ENCODE measurements around the gene INF2. TPM values are rescaled to one million over a fixed set of nuclear protein-coding genes. Genes with fewer than 3 reads are reported as not detected.
A peak's percentile ranks its signal among the peaks of the same experiment; 100 is the strongest.
"Not testable (repeated sequence)": the region's sequence is repeated elsewhere in the genome, so short reads cannot be mapped to it uniquely, and the experiment has no call there.

INF2 gene
- total RNA-seq, 1 donor from 2014 or later, result 86.6 TPM

DNA sequence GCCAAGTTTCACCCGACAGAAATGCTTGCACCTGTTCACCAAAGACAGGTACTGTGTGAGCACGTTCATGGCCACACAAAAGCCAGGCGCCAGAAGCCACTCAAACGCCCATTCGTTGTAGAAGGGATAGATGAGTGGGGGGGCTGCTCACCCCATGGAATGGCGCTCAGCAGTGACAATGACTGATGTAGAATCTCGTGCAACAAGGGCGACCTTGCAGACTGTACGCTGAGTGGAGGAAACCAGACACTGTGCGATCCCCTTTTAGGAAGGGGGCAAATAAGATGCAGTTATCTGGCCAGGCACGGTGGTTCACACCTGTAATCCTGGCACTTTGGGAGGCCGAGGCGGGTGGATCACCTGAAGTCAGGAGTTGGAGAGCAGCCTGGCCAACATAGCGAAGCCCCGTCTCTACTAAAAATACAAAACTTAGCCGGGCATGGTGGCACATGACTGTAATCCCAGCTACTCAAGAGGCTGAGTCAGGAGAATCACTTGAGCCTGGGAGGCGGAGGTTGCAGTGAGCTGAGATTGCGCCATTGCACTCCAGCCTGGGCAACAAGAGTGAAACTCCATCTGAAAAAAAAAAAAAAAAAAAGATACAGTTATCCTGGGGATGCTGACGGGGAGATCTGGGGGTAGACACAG is 18.0 kb upstream of the INF2 start:
- Mint-ChIP-seq H3K4me1 (ENCODE audit: low read depth) (peaks cover 17% of the 10 kb centered on the region), H3K27me3 (ENCODE audit: insufficient read depth) (peaks cover 22% of the 10 kb centered on the region)
- H3K4me3 Mint-ChIP-seq; H3K27ac Mint-ChIP-seq; H3K9me3 Mint-ChIP-seq; DNase-seq (ENCODE audit: low spot score); H3K36me3 Mint-ChIP-seq (ENCODE audit: low read depth); intact Hi-C loops (cut with micrococcal nuclease): not testable (repeated sequence)

DNA sequence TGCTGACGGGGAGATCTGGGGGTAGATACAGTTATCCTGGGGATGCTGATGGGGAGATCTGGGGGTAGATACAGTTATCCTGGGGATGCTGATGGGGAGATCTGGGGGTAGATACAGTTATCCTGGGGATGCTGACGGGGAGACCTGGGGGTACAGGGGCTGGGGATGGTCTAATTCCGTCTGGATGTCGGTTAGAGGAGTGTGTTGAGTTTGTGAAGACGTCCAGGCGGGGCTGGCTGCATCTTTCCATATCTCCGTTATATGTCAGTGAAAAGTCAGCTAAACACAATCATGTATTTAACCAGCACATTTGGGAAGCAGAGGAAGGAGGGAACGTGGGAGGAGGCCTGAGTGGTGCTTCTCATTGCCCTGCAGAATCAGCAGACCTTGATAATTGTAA is 17.3 kb upstream of the INF2 start:
- DNase-seq (ENCODE audit: low spot score); intact Hi-C loops (cut with micrococcal nuclease); H3K9me3 Mint-ChIP-seq; H3K4me3 Mint-ChIP-seq; H3K27ac Mint-ChIP-seq; H3K36me3 Mint-ChIP-seq (ENCODE audit: low read depth): not testable (repeated sequence)
- H3K27me3 Mint-ChIP-seq (ENCODE audit: insufficient read depth), result peaks cover 22% of the 10 kb centered on the region
- H3K4me1 Mint-ChIP-seq (ENCODE audit: low read depth), result peaks cover 22% of the 10 kb centered on the region

DNA sequence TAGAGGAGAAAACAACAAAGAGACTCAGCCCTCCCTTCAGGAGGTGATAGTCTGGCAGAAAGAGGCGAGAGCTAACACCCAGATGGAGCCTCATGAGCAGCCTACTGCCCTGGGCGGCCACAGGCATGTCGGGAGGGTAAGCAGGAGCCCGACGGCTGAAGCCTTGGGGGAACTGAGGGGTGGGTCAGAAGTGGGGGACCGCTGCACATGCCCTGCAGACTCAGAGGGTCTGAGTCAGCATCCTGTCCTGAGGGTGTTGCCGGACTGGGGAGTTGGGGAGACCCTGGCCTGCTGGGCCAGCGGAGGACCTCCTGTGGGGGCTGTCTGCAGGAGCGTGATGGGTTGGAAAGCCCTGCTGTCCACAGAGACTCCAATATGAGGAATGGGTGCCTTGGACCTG is 15.9 kb upstream of the INF2 start:
- no peak overlapping the region for H3K27ac Mint-ChIP-seq
- H3K4me3 Mint-ChIP-seq, result no peak overlapping the region
- intact Hi-C loops (cut with micrococcal nuclease), result no loop called here
- H3K27me3 Mint-ChIP-seq (ENCODE audit: insufficient read depth), result peaks cover 17% of the 10 kb centered on the region
- no peak for DNase-seq (ENCODE audit: low spot score)
- no peaks in the 10 kb centered on the region for H3K36me3 Mint-ChIP-seq (ENCODE audit: low read depth)
- H3K9me3 Mint-ChIP-seq, result no peaks in the 10 kb centered on the region
- H3K4me1 Mint-ChIP-seq (ENCODE audit: low read depth), result peaks cover 22% of the 10 kb centered on the region

DNA sequence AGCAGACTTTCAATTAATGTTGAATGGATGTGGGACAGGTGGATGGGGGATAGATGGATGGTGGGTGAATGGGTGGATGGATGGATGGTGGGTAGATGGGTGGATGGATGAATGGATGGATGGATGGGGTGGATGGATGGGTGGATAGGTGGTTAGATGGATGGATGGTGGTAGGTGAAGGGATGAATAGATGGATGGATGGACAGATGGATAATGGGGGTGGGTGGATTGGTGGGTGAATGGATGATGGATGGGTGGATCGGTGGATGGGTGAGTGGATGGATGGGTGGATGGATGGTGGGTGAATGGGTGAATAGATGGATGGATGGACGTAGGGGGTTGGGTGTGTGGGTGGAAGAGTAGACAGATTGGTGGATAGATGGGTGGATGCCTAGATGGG is 14.0 kb upstream of the INF2 start:
- intact Hi-C loops (cut with micrococcal nuclease), result no loop called here
- no peaks in the 10 kb centered on the region for H3K36me3 Mint-ChIP-seq (ENCODE audit: low read depth)
- peak overlapping the region; percentile 49 for H3K27ac Mint-ChIP-seq
- peaks cover 13% of the 10 kb centered on the region for H3K27me3 Mint-ChIP-seq (ENCODE audit: insufficient read depth)
- H3K4me1 Mint-ChIP-seq (ENCODE audit: low read depth), result peaks cover 22% of the 10 kb centered on the region
- no peak for DNase-seq (ENCODE audit: low spot score)
- no peaks in the 10 kb centered on the region for H3K9me3 Mint-ChIP-seq
- H3K4me3 Mint-ChIP-seq, result no peak overlapping the region

DNA sequence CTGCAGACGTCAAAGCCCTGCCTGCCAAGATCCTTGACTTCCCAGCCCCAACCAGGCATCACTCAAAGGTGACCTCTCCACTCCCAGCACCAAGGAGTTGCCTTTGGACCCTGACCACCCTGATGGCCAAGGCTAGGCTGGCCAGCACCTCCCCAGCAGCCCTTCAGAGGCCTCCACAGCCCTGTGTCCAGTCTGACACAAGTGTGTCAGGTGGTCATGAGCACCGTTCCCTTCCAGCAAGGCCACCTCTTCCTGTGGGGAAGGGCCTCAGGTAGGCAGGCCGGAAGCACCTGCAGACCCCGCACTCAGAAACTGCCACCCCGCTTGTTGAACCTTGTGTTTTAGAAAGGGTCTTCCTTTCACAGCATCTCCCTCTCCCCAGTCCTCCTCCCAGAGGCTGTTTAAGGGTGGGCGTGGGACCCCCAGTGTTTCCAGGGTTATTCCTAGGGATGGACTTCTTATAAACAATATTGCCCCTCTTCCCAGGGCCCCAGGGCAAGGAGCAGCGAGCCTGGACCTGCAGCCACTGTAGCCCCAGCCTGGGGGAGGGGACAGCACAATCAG is 13.2 kb upstream of the INF2 start:
- DNase-seq (ENCODE audit: low spot score), result no peak
- Mint-ChIP-seq H3K4me3 (no peak overlapping the region), H3K4me1 (ENCODE audit: low read depth) (peaks cover 22% of the 10 kb centered on the region), H3K27ac (no peak overlapping the region), H3K9me3 (no peaks in the 10 kb centered on the region), H3K36me3 (ENCODE audit: low read depth) (no peaks in the 10 kb centered on the region), H3K27me3 (ENCODE audit: insufficient read depth) (peaks cover 10% of the 10 kb centered on the region)
- intact Hi-C loops (cut with micrococcal nuclease), result no loop called here

DNA sequence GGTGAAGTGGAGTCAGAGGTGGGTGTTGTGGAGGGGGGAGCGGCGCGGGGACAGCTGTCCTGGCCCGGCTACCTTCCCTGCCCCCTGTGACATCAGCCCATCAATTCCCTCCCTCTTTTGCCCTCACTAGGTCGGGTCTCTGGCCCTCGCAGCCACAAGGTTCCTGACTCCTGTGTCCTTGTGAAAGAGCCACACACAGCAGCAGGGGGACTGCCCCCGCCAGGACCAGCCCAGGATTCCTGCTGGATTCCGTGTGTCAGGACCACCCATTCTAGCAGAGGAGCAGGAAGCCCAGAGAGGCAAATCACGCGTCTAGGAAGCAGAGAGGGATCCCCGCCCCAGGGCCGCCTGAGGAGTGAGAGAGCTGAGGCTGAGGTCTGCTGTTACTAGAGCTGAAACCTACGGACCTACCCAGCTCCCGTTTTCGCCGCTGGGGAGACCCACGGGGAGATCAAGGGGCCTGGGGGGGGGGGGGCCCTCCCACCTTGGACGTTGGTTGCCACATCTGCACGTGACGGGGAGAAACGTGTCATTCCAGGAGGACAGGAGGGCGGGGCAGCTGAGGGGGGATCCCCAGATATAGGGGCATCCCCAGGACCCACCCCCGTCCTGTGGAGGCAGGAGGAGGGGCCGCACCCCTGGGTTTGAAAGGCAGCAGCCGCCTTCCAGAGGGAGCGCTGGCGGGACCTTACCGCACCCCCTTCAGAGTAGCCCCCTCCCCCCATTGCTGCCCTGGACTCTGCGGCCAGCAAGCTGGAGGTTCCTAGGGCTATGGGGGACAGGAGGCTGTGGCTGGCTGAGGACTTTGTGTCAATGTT is 12.5 kb upstream of the INF2 start:
- Mint-ChIP-seq H3K27me3 (ENCODE audit: insufficient read depth) (peaks cover 6% of the 10 kb centered on the region), H3K4me3 (peak overlapping the region; percentile 47), H3K36me3 (ENCODE audit: low read depth) (no peaks in the 10 kb centered on the region), H3K4me1 (ENCODE audit: low read depth) (peaks cover 22% of the 10 kb centered on the region), H3K27ac (peak overlapping the region; percentile 71), H3K9me3 (no peaks in the 10 kb centered on the region)
- no peak for DNase-seq (ENCODE audit: low spot score)
- intact Hi-C loops (cut with micrococcal nuclease), result loop anchor here (1.0 kb wide), 5 partner anchors 12 to 149 kb away; partner anchors contain the start of genes ADSS1 and INF2

DNA sequence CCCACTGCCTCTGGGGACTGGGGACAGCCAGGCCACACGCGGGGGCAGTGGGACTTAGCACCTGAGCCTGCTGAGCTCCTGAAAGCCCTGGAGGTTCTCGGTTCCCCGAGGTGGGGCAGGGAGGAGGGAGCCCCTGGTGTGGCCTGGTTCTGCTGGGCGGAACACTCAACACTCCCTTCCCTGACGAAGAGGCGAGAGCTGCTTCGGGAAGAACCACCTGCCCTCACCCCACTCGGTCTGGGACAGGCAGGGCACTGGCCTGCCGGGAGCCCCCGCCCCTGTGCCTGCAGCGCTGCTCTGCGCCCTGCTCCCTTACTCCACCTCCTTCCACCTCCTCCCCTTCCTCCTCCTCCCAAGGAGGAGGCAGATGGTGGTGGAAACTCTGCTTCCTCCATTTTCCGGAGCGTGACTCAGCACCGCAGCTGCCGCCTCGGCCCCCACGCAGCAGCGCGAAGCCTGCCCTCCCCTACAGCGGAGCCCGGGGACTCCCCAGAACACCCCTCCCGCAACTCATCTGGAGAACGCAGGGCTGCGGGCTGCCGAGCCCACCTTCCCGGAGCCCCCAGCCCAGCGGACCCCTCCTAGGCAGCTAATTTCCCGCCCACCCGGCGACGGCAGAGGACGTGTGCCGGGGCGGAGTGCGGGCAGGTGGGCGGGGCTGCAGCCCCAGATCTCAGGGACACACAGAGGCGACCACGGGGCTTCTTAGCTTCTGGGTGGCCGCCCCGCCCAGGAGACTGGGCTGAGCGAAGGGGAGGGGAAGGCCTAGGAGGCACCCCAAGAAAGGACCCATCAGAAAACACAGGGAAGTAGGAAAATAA is 11.7 kb upstream of the INF2 start:
- peaks cover 22% of the 10 kb centered on the region for H3K4me1 Mint-ChIP-seq (ENCODE audit: low read depth)
- no peaks in the 10 kb centered on the region for H3K36me3 Mint-ChIP-seq (ENCODE audit: low read depth)
- H3K27ac Mint-ChIP-seq, result peak overlapping the region; percentile 90
- H3K9me3 Mint-ChIP-seq, result no peaks in the 10 kb centered on the region
- H3K27me3 Mint-ChIP-seq (ENCODE audit: insufficient read depth), result peaks cover 5% of the 10 kb centered on the region
- peak overlapping the region; percentile 73 for H3K4me3 Mint-ChIP-seq
- peak; percentile 69 for DNase-seq (ENCODE audit: low spot score)
- intact Hi-C loops (cut with micrococcal nuclease), result loop anchor here (1.0 kb wide), 5 partner anchors 12 to 149 kb away; partner anchors contain the start of genes ADSS1 and INF2

DNA sequence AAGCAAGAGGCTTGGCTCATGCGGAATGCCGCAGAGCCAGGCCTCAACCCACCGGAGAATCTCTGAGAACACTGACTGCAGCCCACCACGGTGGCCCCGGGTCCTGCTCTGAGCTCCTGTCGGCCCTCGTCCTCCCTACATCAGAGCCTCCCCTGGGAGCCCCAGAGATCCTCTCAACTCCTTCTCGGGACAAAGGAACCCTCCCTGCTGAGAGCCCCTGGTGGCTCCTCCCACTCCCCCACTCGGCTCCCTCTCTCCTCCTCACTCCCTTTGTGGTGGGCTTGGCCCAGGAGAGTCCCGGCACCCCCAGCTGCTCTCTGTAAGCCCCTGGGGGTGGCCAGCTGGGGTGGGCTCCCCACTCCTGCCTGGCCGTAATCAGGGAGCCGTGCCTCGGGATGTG is 11.1 kb upstream of the INF2 start:
- no peak for DNase-seq (ENCODE audit: low spot score)
- intact Hi-C loops (cut with micrococcal nuclease), result no loop called here
- no peaks in the 10 kb centered on the region for H3K9me3 Mint-ChIP-seq
- H3K27ac Mint-ChIP-seq, result peak overlapping the region; percentile 18
- H3K4me3 Mint-ChIP-seq, result peak overlapping the region; percentile 26
- H3K4me1 Mint-ChIP-seq (ENCODE audit: low read depth), result peaks cover 22% of the 10 kb centered on the region
- H3K36me3 Mint-ChIP-seq (ENCODE audit: low read depth), result no peaks in the 10 kb centered on the region
- peaks cover 7% of the 10 kb centered on the region for H3K27me3 Mint-ChIP-seq (ENCODE audit: insufficient read depth)

DNA sequence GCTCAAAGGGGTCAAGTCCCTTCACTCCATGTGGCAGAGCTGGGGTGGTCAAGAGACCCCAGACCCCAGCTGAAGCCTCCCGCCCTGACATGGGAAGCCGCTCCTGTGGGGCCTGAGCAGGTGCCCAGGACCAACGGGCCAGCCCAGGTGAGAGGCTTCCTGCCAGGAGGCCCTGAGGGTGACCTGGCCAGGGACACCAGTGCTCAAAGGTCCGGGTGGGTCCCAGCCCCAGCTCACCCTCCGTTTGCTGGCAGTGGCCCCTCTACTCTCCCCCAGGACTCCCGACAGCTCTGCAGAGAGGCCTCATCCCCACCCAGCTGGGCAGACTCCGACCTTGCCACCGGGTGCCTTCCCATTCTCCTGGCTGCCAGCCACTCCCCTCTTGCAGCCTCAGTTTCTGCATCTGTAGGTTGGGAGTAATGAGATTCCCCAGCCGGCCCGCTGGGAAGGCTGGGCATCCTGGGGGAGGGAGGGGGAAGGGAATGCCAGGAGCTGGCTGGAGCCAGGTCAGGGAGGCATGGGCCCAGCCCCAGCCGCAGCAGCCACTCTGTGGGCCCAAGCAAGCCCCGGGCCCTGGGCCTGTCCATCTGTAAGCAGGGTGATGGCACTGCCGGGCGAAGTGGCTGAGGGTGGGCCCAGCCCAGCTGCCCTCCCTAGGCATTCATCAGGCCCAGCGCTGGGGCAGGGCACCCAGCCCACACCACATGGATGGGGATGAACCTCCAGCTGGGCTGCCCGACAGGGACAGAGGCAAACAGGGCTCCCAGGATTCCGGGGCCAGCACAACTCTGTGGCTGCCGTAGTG is 10.3 kb upstream of the INF2 start:
- DNase-seq (ENCODE audit: low spot score), result no peak
- H3K9me3 Mint-ChIP-seq, result no peaks in the 10 kb centered on the region
- intact Hi-C loops (cut with micrococcal nuclease), result no loop called here
- peak overlapping the region; percentile 18 for H3K27ac Mint-ChIP-seq
- peaks cover 5% of the 10 kb centered on the region for H3K27me3 Mint-ChIP-seq (ENCODE audit: insufficient read depth)
- peaks cover 16% of the 10 kb centered on the region for H3K4me1 Mint-ChIP-seq (ENCODE audit: low read depth)
- H3K4me3 Mint-ChIP-seq, result no peak overlapping the region
- no peaks in the 10 kb centered on the region for H3K36me3 Mint-ChIP-seq (ENCODE audit: low read depth)

DNA sequence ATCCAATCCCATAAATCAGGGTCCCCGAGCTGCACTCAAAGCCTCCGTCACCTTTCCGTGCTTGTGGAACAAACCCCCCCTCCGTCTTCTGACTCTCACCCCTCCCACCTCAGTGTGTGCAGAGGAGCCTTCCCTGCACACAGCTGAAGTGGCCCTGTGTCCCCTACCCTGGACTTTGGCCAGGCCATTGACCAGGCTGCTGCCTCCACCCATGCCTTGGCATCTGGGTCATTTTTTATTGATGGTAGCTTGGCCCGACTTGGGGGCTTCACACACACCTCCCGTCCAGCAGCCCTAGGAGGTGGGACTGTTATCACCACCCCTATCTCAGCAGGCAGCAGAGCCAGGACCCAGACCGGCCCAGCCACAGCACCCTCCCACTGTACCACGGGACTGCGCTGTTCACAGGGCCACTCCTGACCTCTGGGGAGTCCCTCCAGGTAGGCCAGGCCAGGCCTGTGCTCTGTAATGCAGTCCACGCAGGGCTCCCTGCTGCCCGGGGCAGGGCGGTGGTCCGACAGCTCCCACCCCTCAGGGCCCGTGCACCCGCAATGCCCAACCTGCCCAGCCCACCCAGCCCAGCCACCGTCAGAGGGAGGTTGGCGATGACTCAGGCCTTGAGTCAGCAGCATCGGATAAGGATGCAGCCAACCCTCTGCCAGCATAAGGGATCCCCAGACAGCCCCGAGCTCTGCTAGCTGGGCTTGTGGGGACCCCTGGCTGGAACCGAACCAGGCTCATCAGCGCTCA is 9.2 kb upstream of the INF2 start:
- Mint-ChIP-seq H3K27ac (peak overlapping the region; percentile 34), H3K27me3 (ENCODE audit: insufficient read depth) (peaks cover 5% of the 10 kb centered on the region), H3K36me3 (ENCODE audit: low read depth) (no peaks in the 10 kb centered on the region), H3K4me3 (peak overlapping the region; percentile 30), H3K9me3 (no peaks in the 10 kb centered on the region), H3K4me1 (ENCODE audit: low read depth) (peaks cover 18% of the 10 kb centered on the region)
- intact Hi-C loops (cut with micrococcal nuclease), result no loop called here
- no peak for DNase-seq (ENCODE audit: low spot score)

DNA sequence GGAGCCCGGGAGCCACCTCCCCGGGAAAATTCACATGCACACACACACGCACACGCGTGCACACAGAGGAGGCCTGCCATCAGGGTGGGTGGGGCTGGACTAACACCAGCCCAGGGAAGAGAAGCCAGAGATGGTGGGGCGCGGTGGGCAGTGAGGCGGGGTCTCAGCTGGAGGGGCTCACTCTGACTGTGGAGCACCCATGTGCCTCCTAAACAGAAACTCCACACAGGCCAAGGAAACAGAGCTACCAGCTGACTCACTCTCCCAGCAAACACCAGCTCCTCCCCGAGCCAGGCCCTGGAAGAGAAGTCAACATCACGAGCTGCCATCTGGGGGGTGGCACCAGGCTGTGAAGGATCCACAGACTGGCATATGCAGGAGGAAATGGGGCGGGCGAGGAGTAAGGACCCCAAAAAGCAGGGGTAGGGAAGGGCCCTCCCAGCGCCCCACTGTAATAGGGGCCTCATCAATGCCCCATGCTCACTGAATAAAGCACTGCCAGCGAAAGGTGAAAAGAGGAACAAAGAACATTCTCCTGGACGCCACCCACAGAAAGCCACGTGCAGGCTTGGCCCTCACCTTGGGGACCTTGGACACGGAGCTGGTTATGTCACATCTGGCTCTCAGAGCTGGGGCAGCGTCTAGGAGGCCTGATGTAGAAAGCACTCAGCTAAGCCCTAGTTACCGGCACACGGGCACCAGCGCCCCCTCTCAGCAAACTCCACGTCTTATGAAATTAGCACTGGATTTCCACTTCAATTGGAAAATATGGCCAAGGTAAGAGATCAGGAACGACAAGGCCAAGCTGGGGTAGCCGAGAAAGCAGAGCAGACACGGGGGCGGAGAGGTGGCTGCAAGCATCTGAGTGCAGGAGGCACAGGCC is 8.4 kb upstream of the INF2 start:
- DNase-seq (ENCODE audit: low spot score), result no peak
- Mint-ChIP-seq H3K27ac (peak overlapping the region; percentile 28), H3K9me3 (no peaks in the 10 kb centered on the region)

More for the DNA sequence above, 8.4 kb upstream of the INF2 start:
- Mint-ChIP-seq H3K4me1 (ENCODE audit: low read depth) (peaks cover 17% of the 10 kb centered on the region), H3K4me3 (no peak overlapping the region), H3K27me3 (ENCODE audit: insufficient read depth) (peaks cover 5% of the 10 kb centered on the region), H3K36me3 (ENCODE audit: low read depth) (no peaks in the 10 kb centered on the region)
- intact Hi-C loops (cut with micrococcal nuclease), result no loop called here
